HL-60 (cell line): Measurements from ENCODE around the gene AK9.
A peak's percentile ranks its signal among the peaks of the same experiment; 100 is the strongest.
"Not testable (repeated sequence)": the region's sequence is repeated elsewhere in the genome, so short reads cannot be mapped to it uniquely, and the experiment has no call there.

Source experiments
- DNase-seq, 2 experiments: peaks; one replicate each; pipeline ENCODE4 v3.0.0-alpha.2; 2010 to 2020; ENCODE audit warnings: low read depth in 1 of 2, low spot score in 1 of 2
- H3K27ac ChIP-seq: fragments of 250-450 bp; sonication (Bioruptor Pico); replicated peaks from 2 replicates; pipeline ENCODE4 v1.5.1; 2020; ENCODE audit warnings: mild to moderate bottlenecking, moderate library complexity
- H3K27me3 ChIP-seq: fragments of 250-450 bp; sonication (Bioruptor Pico); 2 replicates; pipeline ENCODE4 v1.5.1; 2021; ENCODE audit warnings: mild to moderate bottlenecking, moderate library complexity; ENCODE audit not compliant: insufficient read depth, poor library complexity, severe bottlenecking
- H3K4me3 ChIP-seq: replicated peaks from 2 replicates; pipeline ENCODE4 v1.5.1; 2011; ENCODE audit warnings: mild to moderate bottlenecking, control low read depth, low read length; ENCODE audit not compliant: insufficient read depth
- CTCF ChIP-seq: IDR thresholded peaks from one replicate; pipeline ENCODE4 v1.5.1; 2011; ENCODE audit warnings: low read length, control low read depth, inconsistent platforms; ENCODE audit not compliant: insufficient read depth
- GABPA ChIP-seq: IDR thresholded peaks from 2 replicates; pipeline ENCODE4 v1.6.1; 2012; ENCODE audit warnings: low read depth
- POLR2AphosphoS5 ChIP-seq: IDR thresholded peaks from 2 replicates; pipeline ENCODE4 v1.6.1; 2012; ENCODE audit warnings: low read depth
- REST ChIP-seq: IDR thresholded peaks from 2 replicates; pipeline ENCODE4 v1.6.1; 2012; ENCODE audit warnings: low read depth; ENCODE audit not compliant: insufficient replicate concordance
- SPI1 ChIP-seq: IDR thresholded peaks from 2 replicates; pipeline ENCODE4 v1.6.1; 2012; ENCODE audit warnings: low read depth, mild to moderate bottlenecking, borderline replicate concordance

AK9 gene

GRCh38 chr6:109461733-109462526 is 229.1 kb downstream of the AK9 start:
- TF ChIP-seq POLR2AphosphoS5 (no peak), REST (no peak), SPI1 (no peak), CTCF (no peak), GABPA (no peak)
- Histone ChIP-seq H3K27me3 (no peaks in the 10 kb centered on the region), H3K27ac (no peak overlapping the region), H3K4me3 (no peak overlapping the region)
- DNase-seq = no peak

GRCh38 chr6:109461205-109461604 is 229.8 kb downstream of the AK9 start:
- DNase-seq, H3K27ac ChIP-seq, H3K4me3 ChIP-seq, H3K27me3 ChIP-seq: not testable (repeated sequence)

- Histone ChIP-seq H3K27me3 (no peaks in the 10 kb centered on the region), H3K27ac (no peak overlapping the region), H3K4me3 (no peak overlapping the region)
- TF ChIP-seq REST (no peak), POLR2AphosphoS5 (no peak), CTCF (no peak), GABPA (no peak), SPI1 (no peak)
- no peak for DNase-seq
Observed at GRCh38 chr6:109460161-109460829, 230.7 kb downstream of the AK9 start.

GRCh38 chr6:109458774-109459531 is 232.0 kb downstream of the AK9 start:
- no peaks in the 10 kb centered on the region for H3K27me3 ChIP-seq
- no peak overlapping the region for H3K4me3 ChIP-seq
- H3K27ac ChIP-seq = no peak overlapping the region
- TF ChIP-seq GABPA (peak; percentile 46; the same call in 1 of the 2 replicates), CTCF (no peak), POLR2AphosphoS5 (peak; percentile 48; the same call in 1 of the 2 replicates), REST (no peak), SPI1 (peak; percentile 92)
- peak; percentile 54 to 62 for DNase-seq
